Measurements from ENCODE around the gene CCNQ.
A peak's percentile ranks its signal among the peaks of the same experiment; 100 is the strongest.

CCNQ gene

DNA sequence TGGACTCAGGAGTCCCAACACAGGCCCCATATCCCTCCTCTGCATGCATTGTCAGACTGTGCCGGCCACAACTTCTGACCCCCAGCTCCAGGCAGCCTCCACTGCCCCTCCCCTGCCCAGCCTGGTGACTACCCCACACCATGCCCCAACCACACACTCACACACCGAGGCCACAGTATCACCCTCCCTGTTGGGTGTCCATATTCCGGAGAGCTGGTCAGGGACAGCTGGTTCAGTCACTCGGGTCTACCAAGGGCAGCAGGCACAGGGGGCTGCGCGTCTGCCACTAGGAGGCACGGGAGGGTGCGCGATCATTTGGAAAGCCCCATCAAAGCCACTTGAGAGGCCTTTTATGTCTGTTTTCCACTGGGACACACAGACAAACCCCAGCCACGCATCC is 26.3 kb downstream of the CCNQ start:
- no peak for DNase-seq (ENCODE audit: low read depth)

DNA sequence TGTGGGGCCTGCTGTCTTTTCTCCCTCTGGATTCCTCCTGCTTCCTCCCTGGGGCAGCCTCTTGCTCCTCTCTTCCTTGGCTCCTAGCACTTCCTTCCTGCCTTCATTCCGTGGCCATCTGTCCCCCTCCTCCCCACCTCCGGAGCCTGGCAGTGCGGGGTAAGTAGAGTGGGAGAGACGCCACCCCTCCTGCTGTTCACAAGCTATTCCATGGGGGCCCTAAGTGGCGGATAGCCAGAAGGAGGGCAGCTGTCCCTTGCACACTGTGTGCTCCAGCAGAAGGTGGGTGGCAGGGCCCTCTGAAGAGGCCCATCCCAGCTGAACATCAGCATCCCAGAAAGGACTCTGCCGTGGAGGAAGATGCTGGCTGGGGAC is 27.4 kb downstream of the CCNQ start:
- no peak for DNase-seq (ENCODE audit: low read depth)

DNA sequence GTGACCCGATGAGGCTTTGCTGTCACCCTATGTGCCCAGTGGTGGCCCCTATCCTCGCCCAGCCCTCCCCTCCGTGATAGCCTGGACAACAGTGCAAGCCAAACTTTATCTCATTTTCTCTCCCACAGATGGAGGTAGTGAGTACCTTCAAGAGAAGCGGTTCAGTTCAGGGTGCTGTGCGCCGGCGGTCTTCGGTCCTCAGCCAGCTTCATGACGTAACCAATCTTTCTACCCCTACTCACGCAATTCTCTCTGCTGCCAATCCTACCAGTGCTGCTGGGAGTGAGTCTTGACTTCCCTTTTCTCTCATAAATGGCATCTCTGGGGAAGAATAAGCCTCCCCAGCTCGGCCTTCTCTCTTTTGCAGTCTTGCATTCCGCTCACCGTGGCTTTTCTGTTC is 29.5 kb downstream of the CCNQ start:
- DNase-seq (ENCODE audit: low read depth) = no peak

- no peak for DNase-seq (ENCODE audit: low read depth)
Observed at GRCh38 chrX:153568451-153569011, 30.4 kb downstream of the CCNQ start.

GRCh38 chrX:153565996-153566580 is 32.9 kb downstream of the CCNQ start:
- no peak for DNase-seq (ENCODE audit: low read depth)

- no peak for DNase-seq (ENCODE audit: low read depth)
Observed at GRCh38 chrX:153564047-153564606, 34.8 kb downstream of the CCNQ start.

DNA sequence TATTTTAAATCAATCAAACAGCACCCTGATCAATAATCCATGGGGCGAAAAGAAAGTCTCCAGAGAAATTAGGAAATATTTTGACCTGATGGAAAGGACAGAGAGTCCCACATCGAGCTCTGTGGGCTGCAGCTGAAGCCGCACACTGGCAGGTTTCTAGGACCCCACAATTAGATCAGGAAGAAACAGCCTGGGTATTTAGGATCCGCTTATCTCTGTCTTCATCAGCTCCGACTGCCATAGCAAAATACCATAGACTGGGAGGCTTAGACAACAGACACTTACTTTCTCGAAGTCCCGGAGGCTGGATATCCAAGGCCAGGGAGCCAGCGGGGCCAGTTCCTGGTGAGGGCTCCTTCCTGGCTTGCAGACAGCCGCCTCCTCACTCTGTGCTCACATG is 36.4 kb downstream of the CCNQ start:
- DNase-seq (ENCODE audit: low read depth) = no peak

GRCh38 chrX:153561337-153561736 is 37.6 kb downstream of the CCNQ start:
- DNase-seq (ENCODE audit: low read depth) = no peak

DNA sequence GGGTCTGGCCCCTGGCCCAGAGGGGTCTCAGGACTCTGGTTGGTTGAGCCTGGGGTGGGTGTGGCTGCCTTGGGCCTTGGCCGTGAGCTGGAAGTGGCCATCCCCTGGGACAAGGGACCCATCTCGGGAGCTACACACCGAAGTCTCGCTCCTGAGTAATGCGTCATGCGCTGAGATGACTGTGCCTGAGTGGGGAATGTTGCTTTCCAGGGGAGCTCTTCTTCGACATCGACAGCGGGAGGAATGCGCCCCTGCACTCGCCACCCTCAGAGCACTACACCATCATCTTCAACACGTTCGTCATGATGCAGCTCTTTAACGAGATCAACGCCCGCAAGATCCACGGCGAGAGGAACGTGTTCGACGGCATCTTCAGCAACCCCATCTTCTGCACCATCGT is 38.5 kb downstream of the CCNQ start:
- no peak for DNase-seq (ENCODE audit: low read depth)

GRCh38 chrX:153560000-153560399 is 38.9 kb downstream of the CCNQ start:
- no peak for DNase-seq (ENCODE audit: low read depth)

DNA sequence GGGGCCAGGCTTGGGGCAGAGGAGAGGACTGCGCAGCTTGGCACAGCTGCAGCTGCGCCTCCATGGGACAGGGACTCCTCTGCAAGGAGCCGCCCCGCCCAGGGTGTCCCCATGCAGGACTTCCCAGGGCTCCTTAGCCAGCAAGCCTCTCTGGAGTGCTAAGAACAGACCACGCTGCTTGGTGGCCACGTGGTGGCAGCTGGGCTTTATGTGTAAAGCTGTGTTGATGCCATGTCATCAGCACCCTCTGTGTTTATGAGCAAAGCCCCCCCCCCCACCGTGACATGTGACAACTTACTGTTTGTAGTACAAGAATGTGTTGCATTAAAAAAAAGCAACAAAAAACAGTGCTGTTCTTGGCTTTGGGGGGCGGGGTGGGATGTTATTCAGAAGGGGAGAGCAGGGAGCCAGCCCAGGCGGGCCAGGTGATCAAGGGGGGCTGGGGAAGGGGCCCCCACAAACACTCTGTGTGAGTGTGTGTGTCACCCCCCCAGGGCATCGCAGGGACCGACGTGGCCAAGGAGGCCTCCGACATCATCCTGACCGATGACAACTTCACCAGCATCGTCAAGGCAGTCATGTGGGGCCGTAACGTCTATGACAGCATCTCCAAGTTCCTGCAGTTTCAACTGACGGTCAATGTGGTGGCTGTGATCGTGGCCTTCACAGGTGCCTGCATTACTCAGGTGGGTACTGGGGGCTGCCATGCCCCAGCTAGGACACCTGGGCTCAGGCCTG is 41.2 kb downstream of the CCNQ start:
- no peak for DNase-seq (ENCODE audit: low read depth)

GRCh38 chrX:153556767-153557166 is 42.2 kb downstream of the CCNQ start:
- no peak for DNase-seq (ENCODE audit: low read depth)

DNA sequence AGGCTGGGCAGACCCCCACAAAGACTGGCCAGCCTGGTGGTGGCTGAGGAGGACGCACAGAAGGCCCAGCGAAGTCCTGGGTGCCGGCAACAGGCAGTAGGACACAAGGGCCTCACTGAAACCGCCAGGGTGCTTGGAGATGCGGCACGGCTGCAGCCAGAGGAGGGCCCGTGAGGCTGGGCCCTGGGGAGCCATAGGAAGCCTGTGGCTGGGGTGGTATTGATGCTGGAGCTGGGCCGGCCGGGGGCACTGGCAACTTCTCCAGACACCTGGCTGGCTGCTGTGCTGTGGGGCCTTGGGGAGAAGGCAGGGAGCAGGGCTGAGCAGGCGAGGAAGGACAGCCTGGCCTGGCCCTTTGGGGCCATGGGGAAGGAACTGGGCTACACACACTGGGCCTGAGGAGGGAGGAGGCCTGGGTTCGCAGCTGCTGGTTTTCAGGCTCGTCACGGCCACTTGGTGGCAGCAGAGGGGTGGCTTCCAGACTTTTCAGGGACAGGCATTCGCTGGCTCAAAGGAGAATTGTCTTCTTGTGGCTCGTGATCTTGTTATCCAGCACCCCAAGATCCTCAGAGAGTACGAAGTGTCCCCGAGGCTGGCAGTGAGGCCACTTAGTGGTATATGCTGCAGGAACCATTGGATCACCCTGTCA is 44.3 kb downstream of the CCNQ start:
- peak; percentile 56 for DNase-seq (ENCODE audit: low read depth)

- peak; percentile 46 for DNase-seq (ENCODE audit: low read depth)
Observed at GRCh38 chrX:153551135-153551534, 47.8 kb downstream of the CCNQ start.

- DNase-seq (ENCODE audit: low read depth) = no peak
Observed at GRCh38 chrX:153549807-153550206, 49.1 kb downstream of the CCNQ start.

GRCh38 chrX:153549231-153549630 is 49.7 kb downstream of the CCNQ start:
- DNase-seq (ENCODE audit: low read depth) = no peak

DNA sequence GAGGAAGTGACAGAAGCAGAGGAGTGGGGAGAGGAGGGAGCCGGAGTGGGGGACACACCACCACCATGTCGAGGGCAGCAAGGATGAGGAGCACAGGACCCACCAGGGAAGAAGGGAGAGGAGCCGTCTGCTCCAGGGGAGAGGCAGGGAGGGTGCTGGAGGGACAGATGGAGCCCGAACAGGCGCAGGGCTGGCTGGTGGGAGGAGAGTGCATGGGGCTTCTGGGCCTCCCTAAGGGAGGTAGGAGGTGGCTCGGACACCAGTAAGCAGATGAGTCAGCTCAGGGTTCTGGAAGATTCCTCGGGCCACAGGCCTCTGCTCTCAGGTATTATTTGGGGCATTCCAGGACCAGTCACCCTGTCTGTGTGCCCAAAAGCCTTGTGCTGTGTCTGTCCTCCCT is 51.7 kb downstream of the CCNQ start:
- DNase-seq (ENCODE audit: low read depth) = no peak

DNA sequence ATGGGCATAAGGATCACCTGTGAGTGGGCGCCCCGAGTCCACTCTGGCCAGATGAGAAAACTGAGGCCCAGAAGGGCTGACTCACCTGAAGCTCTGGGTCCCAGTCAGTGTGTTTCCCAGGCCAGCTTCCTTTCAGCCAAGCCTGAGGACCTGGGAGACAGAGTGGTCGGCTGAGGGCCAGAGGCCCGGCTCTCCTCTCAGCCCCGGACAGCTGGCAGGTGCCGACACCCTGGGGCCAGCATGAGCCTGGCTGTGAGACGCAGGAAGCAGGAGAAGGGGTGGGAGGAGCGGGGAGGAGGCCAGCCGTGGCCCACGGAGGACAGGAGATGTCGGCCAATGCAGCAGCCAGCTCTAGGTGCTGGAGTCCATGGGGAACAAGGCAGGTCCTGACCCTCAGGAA is 52.6 kb downstream of the CCNQ start:
- no peak for DNase-seq (ENCODE audit: low read depth)

DNA sequence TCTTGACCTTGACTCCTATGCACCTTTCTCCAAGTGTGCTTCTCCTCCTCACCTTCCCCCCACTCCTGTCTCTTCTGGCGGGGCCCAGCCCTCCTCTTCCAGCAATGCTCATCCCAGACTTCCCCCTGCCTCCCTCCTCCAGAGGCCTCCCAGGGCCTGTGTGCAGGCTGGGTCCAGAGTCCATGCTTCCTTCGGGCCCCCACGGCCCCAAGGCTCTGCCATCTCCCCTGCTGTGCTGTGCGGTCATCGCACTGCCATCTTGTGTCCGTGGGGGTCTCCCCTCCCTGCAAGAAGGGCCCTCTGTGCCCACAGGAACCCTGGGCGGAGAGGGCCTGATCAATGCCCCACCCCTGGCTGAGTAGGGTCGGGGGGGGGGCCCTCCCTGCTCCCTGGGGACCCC is 54.2 kb downstream of the CCNQ start:
- no peak for DNase-seq (ENCODE audit: low read depth)

- no peak for DNase-seq (ENCODE audit: low read depth)
Observed at GRCh38 chrX:153539979-153540358, 59.0 kb downstream of the CCNQ start.

DNA sequence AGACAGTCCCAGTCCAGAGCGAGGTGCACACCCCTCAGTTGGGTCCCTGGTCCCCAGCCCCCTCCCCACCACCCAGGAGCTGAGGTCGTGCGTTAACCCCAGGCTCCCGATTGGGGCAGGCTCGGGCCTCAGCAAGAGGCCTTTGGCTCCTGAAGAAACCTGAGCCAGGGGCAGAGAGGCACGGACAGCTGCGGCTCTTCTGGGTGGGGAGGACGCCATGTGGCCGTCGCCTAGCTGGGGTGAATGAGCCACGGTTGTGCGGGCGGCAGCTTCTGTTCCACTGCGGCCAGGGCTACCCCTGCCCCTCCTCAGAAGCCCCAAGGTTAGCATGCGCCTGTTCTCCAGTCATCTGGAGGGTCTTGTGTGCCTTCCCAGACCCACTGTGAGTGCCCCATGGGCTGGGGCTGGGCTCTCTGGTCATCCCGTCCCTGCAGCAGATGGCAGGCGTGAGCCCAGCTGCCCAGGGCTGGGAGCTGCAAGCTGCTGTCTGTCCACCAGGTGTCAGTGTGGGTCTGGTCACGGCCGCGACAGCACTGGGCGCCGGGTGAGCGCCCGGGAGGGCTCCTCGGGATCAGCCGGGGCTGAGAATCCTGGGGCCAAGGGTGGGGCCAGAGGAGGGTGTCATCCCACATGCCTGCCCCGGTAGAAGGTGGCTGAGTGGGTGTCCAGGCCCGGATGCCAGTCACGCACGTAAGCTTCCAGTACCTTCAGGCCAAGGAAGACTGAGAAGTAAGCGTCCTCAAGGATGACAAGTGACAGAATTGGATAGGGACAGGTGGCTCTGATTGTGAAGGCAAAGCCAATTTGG is 59.6 kb downstream of the CCNQ start:
- DNase-seq (ENCODE audit: low read depth) = peak; percentile 67

DNA sequence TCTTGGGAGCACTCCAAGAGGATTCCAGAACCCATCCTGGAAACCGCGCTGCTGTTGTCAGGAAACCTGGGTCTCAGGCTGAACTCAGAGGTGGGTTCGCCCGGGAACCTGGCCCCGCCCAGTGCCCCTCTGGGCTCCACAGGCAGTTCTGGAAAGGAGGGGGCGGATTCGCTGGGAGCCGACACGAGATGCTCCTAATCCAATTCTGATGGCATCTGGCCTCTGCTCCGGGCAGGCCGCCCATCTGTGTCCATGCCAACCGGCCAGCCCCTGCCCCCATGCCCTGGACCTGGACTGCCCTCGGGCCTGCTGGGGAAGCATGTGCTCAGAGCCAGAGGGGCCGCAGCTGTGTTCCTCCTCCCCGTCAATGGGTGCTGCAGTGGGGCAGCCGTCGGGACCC is 60.5 kb downstream of the CCNQ start:
- DNase-seq (ENCODE audit: low read depth) = no peak

All from ELR (cell line).